Measurements from ENCODE around the gene WDR37. TPM values are rescaled to one million over a fixed set of nuclear protein-coding genes. Genes with fewer than 3 reads are reported as not detected.

Gene WDR37
- polyA plus RNA-seq, 1 of the 3 experiments (the other 2 are of a cell fraction), result 11.9 TPM

GRCh38 chr10:1090696-1091095 lies 34.5 kb downstream of the WDR37 start:
- Histone ChIP-seq H3K27me3 (ENCODE audit: insufficient read depth) (no peaks in the 10 kb centered on the region), H3K79me2 (ENCODE audit: insufficient read depth) (no peaks in the 10 kb centered on the region), H3K4me1 (ENCODE audit: control insufficient read depth in 1 of 2, insufficient read depth in 2 of 2, low read depth in 1 of 2, low read length in 1 of 2) (no peaks in the 10 kb centered on the region; a peak in 1 of 4 replicates), H2AFZ (ENCODE audit: low read depth) (no peak overlapping the region), H4K20me1 (ENCODE audit: insufficient read depth) (no peaks in the 10 kb centered on the region), H3K27ac (ENCODE audit: low read depth in 2 of 2, low read length in 1 of 2) (no peak overlapping the region), H3K36me3 (replicated peaks in 1 of 2; ENCODE audit: control insufficient read depth in 1 of 2, insufficient read depth in 2 of 2, low read length in 1 of 2) (peaks cover 16 to 78% of the 10 kb centered on the region in 2 experiments), H3F3A (replicated peaks; ENCODE audit: insufficient read depth) (no peaks in the 10 kb centered on the region), H3K4me2 (no peak overlapping the region), H3K9ac (no peak overlapping the region), H3K9me3 (no peaks in the 10 kb centered on the region), H3K4me3 (ENCODE audit: low read depth in 2 of 2, low read length in 1 of 2) (no peak overlapping the region), H3K9me2 (no peaks in the 10 kb centered on the region)
- DNase-seq, result no peak
- POLR2A ChIA-PET, result no interaction called here
- TF ChIP-seq YY1 (IDR thresholded peaks at IDR 0.05; ENCODE audit: low read depth) (no peak), MXI1 (IDR thresholded peaks at IDR 0.05; ENCODE audit: low read depth, low read length) (no peak)
- CTCF ChIA-PET, result interaction anchor here (1.0 to 1.9 kb wide), 3 partner anchors 14 to 35 kb away, joined by 4 to 5 read pairs (median 4); partner anchors contain the start of gene WDR37
- 98% methylated on average over 11 of the region's 14 CpGs for WGBS (ENCODE audit: low lambda C conversion rate)

- Histone ChIP-seq H3K9me2 (no peaks in the 10 kb centered on the region), H3K4me3 (ENCODE audit: low read depth in 2 of 2, low read length in 1 of 2) (no peak overlapping the region), H2AFZ (ENCODE audit: low read depth) (no peak overlapping the region), H4K20me1 (ENCODE audit: insufficient read depth) (no peaks in the 10 kb centered on the region), H3K79me2 (ENCODE audit: insufficient read depth) (no peaks in the 10 kb centered on the region), H3K27me3 (ENCODE audit: insufficient read depth) (no peaks in the 10 kb centered on the region), H3K4me2 (no peak overlapping the region), H3K9ac (no peak overlapping the region), H3K27ac (ENCODE audit: low read depth in 2 of 2, low read length in 1 of 2) (no peak overlapping the region), H3K4me1 (ENCODE audit: control insufficient read depth in 1 of 2, insufficient read depth in 2 of 2, low read depth in 1 of 2, low read length in 1 of 2) (peaks cover 0 to 13% of the 10 kb centered on the region in 2 experiments; a peak in 1 of 4 replicates), H3K9me3 (no peaks in the 10 kb centered on the region), H3F3A (replicated peaks; ENCODE audit: insufficient read depth) (no peaks in the 10 kb centered on the region), H3K36me3 (replicated peaks in 1 of 2; ENCODE audit: control insufficient read depth in 1 of 2, insufficient read depth in 2 of 2, low read length in 1 of 2) (peaks cover 4 to 72% of the 10 kb centered on the region in 2 experiments)
- 88% methylated on average over 9 of the region's 9 CpGs for WGBS (ENCODE audit: low lambda C conversion rate)
- ChIA-PET CTCF (no interaction called here), POLR2A (no interaction called here)
- TF ChIP-seq JUND (IDR thresholded peaks at IDR 0.05) (no peak), SIN3A (IDR thresholded peaks at IDR 0.05; ENCODE audit: borderline replicate concordance, low read depth, low read length) (no peak), ZBTB33 (IDR thresholded peaks at IDR 0.05; ENCODE audit: borderline replicate concordance, low read depth) (no peak), NRF1 (IDR thresholded peaks at IDR 0.05; ENCODE audit: low read depth, low read length) (no peak), NFIC (IDR thresholded peaks at IDR 0.05; ENCODE audit: borderline replicate concordance) (no peak), EZH2phosphoT487 (IDR thresholded peaks at IDR 0.05; ENCODE audit: borderline replicate concordance, low read depth) (no peak), RXRA (IDR thresholded peaks at IDR 0.05; ENCODE audit: borderline replicate concordance, low read depth) (no peak), GATA2 (CRISPR knock-in tag; IDR thresholded peaks at IDR 0.05) (no peak), USF2 (IDR thresholded peaks at IDR 0.05; ENCODE audit: borderline replicate concordance, low read depth, low read length) (no peak), TEAD4 (IDR thresholded peaks at IDR 0.05; ENCODE audit: borderline replicate concordance, insufficient read depth) (no peak), SMC3 (IDR thresholded peaks at IDR 0.05; ENCODE audit: low read depth, low read length) (no peak), CHD2 (IDR thresholded peaks at IDR 0.05; ENCODE audit: low read length, partially characterized antibody) (no peak), IRF3 (IDR thresholded peaks at IDR 0.05; ENCODE audit: low read depth, low read length) (no peak), RCOR1 (IDR thresholded peaks at IDR 0.05; ENCODE audit: low read length) (no peak), CTCF (IDR thresholded peaks at IDR 0.05) (no peak), TCF12 (IDR thresholded peaks at IDR 0.05) (no peak), ELF1 (IDR thresholded peaks at IDR 0.05) (no peak)
- DNase-seq, result no peak
Measured at GRCh38 chr10:1093696-1094095, 37.5 kb downstream of the WDR37 start.
